ENCODE results near the gene CDCP2. TPM values are rescaled to one million over a fixed set of nuclear protein-coding genes. Genes with fewer than 3 reads are reported as not detected.

The CDCP2 gene
- total and polyA plus RNA-seq, 2 of the 8 experiments (the other 6 are each of a cell fraction or from before 2014, with no cell fraction given), result not detected

DNA sequence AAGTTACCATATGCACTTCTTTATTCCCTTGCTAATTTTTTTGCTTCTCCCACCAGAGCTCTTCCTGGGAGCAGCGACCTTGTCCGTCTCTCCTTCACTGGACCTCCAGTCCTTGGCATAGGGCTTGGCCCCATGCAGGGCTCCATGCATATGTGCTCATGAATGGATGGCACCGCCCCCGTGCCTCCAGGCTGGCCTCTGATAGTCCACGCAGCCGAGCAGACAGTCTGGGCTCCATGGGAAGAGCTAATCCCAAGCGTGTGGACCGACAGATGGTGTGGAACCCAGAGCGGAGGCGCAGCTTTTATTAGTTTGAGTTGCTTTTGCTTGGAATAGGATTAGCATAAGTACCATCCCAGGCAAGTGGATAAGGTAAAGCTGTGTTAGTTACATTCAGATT, 41.8 kb downstream of the CDCP2 start (continued):
- TF ChIP-seq, protein P1, sequence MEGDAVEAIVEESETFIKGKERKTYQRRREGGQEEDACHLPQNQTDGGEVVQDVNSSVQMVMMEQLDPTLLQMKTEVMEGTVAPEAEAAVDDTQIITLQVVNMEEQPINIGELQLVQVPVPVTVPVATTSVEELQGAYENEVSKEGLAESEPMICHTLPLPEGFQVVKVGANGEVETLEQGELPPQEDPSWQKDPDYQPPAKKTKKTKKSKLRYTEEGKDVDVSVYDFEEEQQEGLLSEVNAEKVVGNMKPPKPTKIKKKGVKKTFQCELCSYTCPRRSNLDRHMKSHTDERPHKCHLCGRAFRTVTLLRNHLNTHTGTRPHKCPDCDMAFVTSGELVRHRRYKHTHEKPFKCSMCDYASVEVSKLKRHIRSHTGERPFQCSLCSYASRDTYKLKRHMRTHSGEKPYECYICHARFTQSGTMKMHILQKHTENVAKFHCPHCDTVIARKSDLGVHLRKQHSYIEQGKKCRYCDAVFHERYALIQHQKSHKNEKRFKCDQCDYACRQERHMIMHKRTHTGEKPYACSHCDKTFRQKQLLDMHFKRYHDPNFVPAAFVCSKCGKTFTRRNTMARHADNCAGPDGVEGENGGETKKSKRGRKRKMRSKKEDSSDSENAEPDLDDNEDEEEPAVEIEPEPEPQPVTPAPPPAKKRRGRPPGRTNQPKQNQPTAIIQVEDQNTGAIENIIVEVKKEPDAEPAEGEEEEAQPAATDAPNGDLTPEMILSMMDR (IDR thresholded peaks at IDR 0.05; ENCODE audit: control extremely low read depth in 1 of 3, insufficient read depth in 1 of 3, low read depth in 1 of 3, low read length in 3 of 3), result no peak
- no peak for TF ChIP-seq CEBPB (IDR thresholded peaks at IDR 0.05; ENCODE audit: low read depth, low read length)

Data from H1 (cell line).